GM12875 (cell line): ENCODE measurements around the gene ANKRD17.

Experiments used
- H3K4me3 ChIP-seq: one replicate; pipeline ENCODE4 v1.5.1; 2011; ENCODE audit warnings: low read depth, low read length, control low read depth
- TF ChIP-seq, protein P1 (sequence below): IDR thresholded peaks from 2 replicates; pipeline ENCODE4 v1.5.1; 2011; ENCODE audit warnings: low read depth, mild to moderate bottlenecking, control low read depth, inconsistent platforms, low read length, moderate library complexity, borderline replicate concordance; ENCODE audit not compliant: insufficient read depth

The ANKRD17 gene

DNA sequence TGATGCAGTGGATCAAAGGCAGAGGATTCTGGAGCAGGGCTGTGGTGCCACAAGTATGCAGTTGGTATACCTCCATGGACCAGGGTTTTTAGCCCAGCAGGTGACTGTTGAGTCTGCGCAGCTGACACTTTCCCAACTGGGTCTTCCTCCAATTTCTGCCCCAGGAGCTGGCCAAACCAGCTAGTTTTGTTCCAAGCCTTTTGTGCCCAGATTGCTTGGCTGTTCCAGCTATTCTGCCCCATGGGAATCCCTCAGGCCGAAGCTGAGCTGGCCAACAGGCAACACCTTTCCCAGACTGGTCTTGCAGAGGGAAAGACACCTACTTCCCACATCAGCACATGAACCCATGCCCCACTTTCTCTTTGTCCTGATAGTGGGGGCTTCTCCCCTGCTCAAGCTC is 22.8 kb upstream of the ANKRD17 start:
- no peak overlapping the region for H3K4me3 ChIP-seq
- TF ChIP-seq, protein P1, sequence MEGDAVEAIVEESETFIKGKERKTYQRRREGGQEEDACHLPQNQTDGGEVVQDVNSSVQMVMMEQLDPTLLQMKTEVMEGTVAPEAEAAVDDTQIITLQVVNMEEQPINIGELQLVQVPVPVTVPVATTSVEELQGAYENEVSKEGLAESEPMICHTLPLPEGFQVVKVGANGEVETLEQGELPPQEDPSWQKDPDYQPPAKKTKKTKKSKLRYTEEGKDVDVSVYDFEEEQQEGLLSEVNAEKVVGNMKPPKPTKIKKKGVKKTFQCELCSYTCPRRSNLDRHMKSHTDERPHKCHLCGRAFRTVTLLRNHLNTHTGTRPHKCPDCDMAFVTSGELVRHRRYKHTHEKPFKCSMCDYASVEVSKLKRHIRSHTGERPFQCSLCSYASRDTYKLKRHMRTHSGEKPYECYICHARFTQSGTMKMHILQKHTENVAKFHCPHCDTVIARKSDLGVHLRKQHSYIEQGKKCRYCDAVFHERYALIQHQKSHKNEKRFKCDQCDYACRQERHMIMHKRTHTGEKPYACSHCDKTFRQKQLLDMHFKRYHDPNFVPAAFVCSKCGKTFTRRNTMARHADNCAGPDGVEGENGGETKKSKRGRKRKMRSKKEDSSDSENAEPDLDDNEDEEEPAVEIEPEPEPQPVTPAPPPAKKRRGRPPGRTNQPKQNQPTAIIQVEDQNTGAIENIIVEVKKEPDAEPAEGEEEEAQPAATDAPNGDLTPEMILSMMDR, result no peak

DNA sequence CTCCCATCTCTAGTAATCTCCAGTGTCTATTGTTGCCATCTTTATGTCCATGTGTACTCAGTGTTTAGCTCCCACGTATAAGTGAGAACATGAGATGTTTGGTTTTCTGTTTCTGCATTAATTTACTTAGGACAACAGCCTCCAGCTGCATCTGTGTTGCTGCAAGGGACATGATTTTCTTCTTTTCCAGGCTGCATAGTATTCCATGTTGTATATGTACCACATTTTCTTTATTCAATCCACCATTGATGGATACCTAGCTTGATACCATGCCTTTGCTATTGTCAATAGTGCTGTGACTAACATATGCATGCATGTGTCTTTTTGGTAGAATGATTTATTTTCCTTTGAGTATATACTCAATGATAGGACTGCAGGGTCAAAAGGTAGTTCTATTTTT is 18.6 kb upstream of the ANKRD17 start:
- TF ChIP-seq, protein P1, result no peak
- H3K4me3 ChIP-seq, result no peak overlapping the region

DNA sequence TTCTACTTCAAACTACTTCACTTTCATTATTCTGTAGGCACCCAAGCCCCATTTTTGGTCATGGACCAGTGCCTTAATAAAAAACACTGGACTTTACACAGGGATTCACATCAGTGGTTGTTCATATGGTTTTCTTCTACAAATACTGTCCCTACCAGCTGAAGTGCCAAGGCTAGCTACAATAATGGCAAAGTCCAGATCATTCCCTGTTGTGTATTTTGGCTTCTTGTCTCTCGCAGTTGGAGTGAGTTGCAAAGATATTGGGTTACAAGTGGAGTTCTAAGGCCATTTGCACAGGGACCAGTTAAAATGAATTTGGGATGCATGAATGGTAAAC is 16.7 kb upstream of the ANKRD17 start:
- TF ChIP-seq, protein P1, result no peak

DNA sequence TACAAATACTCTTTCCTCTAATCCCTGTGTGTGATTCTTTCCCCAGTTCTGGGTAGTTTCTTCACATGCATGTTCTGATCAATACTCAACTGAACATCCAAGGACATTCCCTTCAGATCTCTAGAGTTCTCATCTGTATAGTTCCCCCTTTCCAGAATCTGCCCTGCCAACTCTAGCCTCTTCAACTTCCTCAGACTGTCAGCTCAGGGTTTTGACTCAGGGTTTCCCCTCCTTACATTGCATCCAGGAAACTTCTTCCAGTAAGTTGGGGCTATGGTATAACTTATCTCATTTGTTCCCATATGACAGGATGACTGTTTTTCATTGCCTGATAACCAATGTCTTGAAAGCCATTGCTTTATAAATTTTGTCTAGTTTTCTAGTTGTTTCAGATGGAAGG is 14.2 kb upstream of the ANKRD17 start:
- TF ChIP-seq, protein P1, result no peak
- H3K4me3 ChIP-seq, result no peak overlapping the region

More for the DNA sequence above, 16.7 kb upstream of the ANKRD17 start:
- H3K4me3 ChIP-seq, result no peak overlapping the region

DNA sequence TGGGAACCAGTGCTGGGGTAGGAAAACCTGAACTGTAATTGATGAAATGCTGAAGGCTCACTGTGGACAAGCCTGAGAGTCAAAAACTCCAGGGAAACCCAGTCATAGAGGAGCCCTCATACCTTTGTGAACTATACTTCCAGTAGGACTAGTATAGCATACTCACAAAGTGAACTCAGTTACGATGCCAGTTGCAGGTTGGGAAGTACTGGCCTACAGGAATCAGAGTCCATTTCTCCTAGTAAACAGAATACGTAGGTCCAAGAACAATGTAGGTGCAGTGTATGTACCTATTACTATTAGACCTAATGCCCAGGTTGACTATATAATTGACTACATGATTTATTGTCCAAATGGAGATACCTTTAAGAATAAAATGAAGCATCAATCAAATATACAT is 8.5 kb upstream of the ANKRD17 start:
- TF ChIP-seq, protein P1, result no peak
- no peak overlapping the region for H3K4me3 ChIP-seq

DNA sequence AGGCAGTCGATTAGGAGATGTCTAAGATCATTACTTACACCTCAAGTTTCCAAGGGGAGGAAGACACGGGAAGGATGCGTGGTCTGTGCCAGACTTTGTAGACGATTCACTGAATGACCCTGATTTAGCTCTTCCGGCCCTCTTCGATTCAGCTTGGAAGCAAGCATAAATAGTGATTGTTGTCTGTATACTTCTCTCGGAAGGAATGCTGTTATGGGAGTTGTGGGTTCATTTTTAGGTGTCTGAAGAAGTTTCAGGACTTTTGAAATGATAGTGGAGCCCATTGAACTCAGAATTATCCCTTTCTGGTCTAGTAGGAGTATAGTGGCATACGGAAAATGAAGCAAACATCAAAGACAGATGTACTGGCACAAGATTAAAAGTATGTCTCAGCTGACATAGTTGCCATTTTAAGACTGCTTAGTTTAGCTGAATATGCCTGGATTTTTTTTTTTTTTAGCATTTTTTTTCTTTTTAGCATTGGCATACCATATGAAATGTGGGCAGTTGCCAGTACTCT is 1.0 kb upstream of the ANKRD17 start:
- peak overlapping the region; percentile 66 for H3K4me3 ChIP-seq
- TF ChIP-seq, protein P1, result no peak

DNA sequence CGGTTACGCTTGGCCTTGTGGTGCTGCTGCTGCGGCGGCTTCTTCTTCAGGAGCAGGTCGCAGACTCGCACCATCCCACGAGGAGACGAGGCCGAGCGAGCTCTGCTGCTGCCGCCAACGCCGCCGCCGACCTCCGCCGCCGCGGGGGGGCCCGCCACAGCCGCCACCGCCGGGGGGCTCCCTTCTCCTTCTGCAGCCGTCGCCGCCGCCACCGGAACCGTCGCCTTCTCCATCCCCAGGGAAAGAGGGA is 237 bp downstream of the ANKRD17 start:
- H3K4me3 ChIP-seq, result peak overlapping the region; percentile 66
- TF ChIP-seq, protein P1, result peak; percentile 40; the same call in 1 of the 2 replicates
